ENCODE data around the gene RBM17. TPM values are rescaled to one million over a fixed set of nuclear protein-coding genes. Genes with fewer than 3 reads are reported as not detected.

Gene RBM17
- total and polyA plus RNA-seq, 4 donors, result 16.5 to 44.8 (median 34.1) TPM

DNA sequence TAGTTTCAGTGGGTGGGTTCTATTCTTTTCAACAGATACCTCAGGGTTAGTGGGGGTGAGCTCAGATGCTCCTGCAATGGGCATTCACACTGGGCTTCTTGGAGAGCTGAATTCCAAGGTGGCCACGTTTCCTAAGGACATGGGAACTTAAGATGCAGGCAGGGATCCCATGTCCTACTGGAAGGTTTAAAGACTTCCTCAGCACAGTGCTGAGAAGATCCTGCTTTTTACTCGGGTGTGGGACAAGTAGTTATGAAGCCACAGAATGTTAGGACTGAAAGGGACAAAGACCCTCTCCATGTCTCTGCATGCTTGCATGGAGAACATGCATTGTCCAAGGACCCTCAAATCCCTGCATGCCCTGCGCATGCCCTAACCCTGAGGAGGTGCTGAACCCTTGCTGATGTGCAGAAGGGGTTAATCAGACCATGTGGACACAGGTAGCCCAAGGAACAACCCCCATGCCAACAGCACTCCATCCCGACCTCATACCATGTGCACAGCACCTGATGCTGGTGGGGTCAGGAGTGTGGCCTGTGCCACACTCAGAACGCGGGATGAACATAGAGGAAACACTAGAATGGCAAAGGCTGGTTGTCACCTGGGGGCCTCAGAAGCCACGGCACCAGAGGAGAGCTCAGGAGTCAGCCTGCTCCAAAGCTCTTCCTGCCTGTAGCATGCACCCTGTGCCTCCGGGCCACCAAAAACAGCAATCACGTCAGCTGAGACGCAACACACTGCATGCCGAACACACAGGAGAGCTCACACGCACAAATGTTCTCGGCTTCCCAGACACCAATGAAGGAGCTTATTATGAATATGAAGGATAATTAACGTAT lies 41.8 kb upstream of the RBM17 start (continued):
- TF ChIP-seq, protein P1, sequence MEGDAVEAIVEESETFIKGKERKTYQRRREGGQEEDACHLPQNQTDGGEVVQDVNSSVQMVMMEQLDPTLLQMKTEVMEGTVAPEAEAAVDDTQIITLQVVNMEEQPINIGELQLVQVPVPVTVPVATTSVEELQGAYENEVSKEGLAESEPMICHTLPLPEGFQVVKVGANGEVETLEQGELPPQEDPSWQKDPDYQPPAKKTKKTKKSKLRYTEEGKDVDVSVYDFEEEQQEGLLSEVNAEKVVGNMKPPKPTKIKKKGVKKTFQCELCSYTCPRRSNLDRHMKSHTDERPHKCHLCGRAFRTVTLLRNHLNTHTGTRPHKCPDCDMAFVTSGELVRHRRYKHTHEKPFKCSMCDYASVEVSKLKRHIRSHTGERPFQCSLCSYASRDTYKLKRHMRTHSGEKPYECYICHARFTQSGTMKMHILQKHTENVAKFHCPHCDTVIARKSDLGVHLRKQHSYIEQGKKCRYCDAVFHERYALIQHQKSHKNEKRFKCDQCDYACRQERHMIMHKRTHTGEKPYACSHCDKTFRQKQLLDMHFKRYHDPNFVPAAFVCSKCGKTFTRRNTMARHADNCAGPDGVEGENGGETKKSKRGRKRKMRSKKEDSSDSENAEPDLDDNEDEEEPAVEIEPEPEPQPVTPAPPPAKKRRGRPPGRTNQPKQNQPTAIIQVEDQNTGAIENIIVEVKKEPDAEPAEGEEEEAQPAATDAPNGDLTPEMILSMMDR (IDR thresholded peaks at IDR 0.05; ENCODE audit: low read depth, low read length, missing input control), result no peak
- no peak for TF ChIP-seq FOXA1 (IDR thresholded peaks at IDR 0.05)

DNA sequence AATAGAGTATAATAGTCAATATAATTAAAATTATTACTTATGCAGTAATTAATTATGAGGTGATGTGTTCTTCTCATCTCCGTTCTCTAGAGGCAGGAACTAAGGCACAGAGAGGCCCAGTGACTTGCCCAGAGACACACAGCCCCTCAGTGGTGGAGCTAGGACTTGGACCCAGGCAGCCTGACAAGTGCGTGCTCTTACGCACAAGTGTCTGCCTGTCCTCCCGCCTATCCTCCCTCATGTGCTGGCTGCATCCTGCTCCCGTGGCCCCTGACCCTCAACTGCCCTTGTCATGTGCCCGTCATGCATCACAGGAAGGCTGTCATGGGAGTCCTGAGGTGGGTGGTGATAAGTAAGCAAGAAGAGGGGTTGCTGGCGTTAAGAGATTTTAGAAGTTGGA lies 41.0 kb upstream of the RBM17 start:
- WGBS, result 91% methylated on average over 7 of the region's 7 CpGs
- H3K27ac ChIP-seq (ENCODE audit: low read depth in 1 of 2, low read length in 2 of 2), result no peak overlapping the region
- DNase-seq (ENCODE audit: low spot score), result no peak

More for the DNA sequence above, 41.0 kb upstream of the RBM17 start:
- H3K9me3 ChIP-seq (ENCODE audit: control insufficient read depth in 4 of 4, low read length in 3 of 4), result no peaks in the 10 kb centered on the region
- no peaks in the 10 kb centered on the region for H3K36me3 ChIP-seq (ENCODE audit: control insufficient read depth in 4 of 4, insufficient read depth in 3 of 4, low read depth in 1 of 4, low read length in 3 of 4)
- no peak overlapping the region for H3K9ac ChIP-seq (ENCODE audit: low read depth in 1 of 2, low read length in 2 of 2)
- no peaks in the 10 kb centered on the region for H3K27me3 ChIP-seq (ENCODE audit: control insufficient read depth in 4 of 4, insufficient read depth in 4 of 4, low read length in 3 of 4)
- no peaks in the 10 kb centered on the region for H3K4me1 ChIP-seq (ENCODE audit: control insufficient read depth in 4 of 4, insufficient read depth in 4 of 4, low read length in 3 of 4)
- no peak overlapping the region for H3K4me3 ChIP-seq (ENCODE audit: low read depth in 1 of 3, low read length in 3 of 3)
- no peak for TF ChIP-seq FOXA2 (IDR thresholded peaks at IDR 0.05)
- no peak for TF ChIP-seq HNF4G (IDR thresholded peaks at IDR 0.05)
- no peak for TF ChIP-seq TAF1 (conservative IDR thresholded peaks at IDR 0.05)
- TF ChIP-seq SP1 (IDR thresholded peaks at IDR 0.05), result no peak
- TF ChIP-seq, protein P1 (IDR thresholded peaks at IDR 0.05; ENCODE audit: low read depth, low read length, missing input control), result no peak
- TF ChIP-seq, protein P2, sequence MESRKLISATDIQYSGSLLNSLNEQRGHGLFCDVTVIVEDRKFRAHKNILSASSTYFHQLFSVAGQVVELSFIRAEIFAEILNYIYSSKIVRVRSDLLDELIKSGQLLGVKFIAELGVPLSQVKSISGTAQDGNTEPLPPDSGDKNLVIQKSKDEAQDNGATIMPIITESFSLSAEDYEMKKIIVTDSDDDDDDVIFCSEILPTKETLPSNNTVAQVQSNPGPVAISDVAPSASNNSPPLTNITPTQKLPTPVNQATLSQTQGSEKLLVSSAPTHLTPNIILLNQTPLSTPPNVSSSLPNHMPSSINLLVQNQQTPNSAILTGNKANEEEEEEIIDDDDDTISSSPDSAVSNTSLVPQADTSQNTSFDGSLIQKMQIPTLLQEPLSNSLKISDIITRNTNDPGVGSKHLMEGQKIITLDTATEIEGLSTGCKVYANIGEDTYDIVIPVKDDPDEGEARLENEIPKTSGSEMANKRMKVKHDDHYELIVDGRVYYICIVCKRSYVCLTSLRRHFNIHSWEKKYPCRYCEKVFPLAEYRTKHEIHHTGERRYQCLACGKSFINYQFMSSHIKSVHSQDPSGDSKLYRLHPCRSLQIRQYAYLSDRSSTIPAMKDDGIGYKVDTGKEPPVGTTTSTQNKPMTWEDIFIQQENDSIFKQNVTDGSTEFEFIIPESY (IDR thresholded peaks at IDR 0.05), result no peak
- TF ChIP-seq GABPA (IDR thresholded peaks at IDR 0.05 in 1 of 2, conservative IDR thresholded peaks at IDR 0.05 in 1 of 2), result no peak
- TF ChIP-seq, protein P3, sequence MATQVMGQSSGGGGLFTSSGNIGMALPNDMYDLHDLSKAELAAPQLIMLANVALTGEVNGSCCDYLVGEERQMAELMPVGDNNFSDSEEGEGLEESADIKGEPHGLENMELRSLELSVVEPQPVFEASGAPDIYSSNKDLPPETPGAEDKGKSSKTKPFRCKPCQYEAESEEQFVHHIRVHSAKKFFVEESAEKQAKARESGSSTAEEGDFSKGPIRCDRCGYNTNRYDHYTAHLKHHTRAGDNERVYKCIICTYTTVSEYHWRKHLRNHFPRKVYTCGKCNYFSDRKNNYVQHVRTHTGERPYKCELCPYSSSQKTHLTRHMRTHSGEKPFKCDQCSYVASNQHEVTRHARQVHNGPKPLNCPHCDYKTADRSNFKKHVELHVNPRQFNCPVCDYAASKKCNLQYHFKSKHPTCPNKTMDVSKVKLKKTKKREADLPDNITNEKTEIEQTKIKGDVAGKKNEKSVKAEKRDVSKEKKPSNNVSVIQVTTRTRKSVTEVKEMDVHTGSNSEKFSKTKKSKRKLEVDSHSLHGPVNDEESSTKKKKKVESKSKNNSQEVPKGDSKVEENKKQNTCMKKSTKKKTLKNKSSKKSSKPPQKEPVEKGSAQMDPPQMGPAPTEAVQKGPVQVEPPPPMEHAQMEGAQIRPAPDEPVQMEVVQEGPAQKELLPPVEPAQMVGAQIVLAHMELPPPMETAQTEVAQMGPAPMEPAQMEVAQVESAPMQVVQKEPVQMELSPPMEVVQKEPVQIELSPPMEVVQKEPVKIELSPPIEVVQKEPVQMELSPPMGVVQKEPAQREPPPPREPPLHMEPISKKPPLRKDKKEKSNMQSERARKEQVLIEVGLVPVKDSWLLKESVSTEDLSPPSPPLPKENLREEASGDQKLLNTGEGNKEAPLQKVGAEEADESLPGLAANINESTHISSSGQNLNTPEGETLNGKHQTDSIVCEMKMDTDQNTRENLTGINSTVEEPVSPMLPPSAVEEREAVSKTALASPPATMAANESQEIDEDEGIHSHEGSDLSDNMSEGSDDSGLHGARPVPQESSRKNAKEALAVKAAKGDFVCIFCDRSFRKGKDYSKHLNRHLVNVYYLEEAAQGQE (IDR thresholded peaks at IDR 0.05), result no peak
- TF ChIP-seq, protein P4, sequence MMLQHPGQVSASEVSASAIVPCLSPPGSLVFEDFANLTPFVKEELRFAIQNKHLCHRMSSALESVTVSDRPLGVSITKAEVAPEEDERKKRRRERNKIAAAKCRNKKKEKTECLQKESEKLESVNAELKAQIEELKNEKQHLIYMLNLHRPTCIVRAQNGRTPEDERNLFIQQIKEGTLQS (IDR thresholded peaks at IDR 0.05), result no peak
- no peak for TF ChIP-seq JUND (IDR thresholded peaks at IDR 0.05)
- no peak for TF ChIP-seq EGR1 (IDR thresholded peaks at IDR 0.05; ENCODE audit: low read depth in 2 of 2)
- TF ChIP-seq NR2F2 (IDR thresholded peaks at IDR 0.05), result no peak
- TF ChIP-seq RXRA (IDR thresholded peaks at IDR 0.05), result no peak
- TF ChIP-seq FOXA1 (IDR thresholded peaks at IDR 0.05), result no peak
- no peak for TF ChIP-seq RAD21 (IDR thresholded peaks at IDR 0.05)
- TF ChIP-seq, protein P5, sequence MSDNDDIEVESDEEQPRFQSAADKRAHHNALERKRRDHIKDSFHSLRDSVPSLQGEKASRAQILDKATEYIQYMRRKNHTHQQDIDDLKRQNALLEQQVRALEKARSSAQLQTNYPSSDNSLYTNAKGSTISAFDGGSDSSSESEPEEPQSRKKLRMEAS (IDR thresholded peaks at IDR 0.05), result no peak
- no peak for TF ChIP-seq YY1 (IDR thresholded peaks at IDR 0.05)
- TF ChIP-seq HNF4A (conservative IDR thresholded peaks at IDR 0.05), result no peak
